IMR-90 (cell line): Measurements from ENCODE around the gene TNNC1. TPM values are rescaled to one million over a fixed set of nuclear protein-coding genes. Genes with fewer than 3 reads are reported as not detected.

Experiments used
- ATAC-seq: fragments of 200-7000 bp; cut with Tn5 transposase; 2 replicates; pipeline ENCODE4 v1.9.1; 2020; ENCODE audit warnings: low read depth, mild to moderate bottlenecking, moderate library complexity
- BruUV-seq: library from RNA; stranded (reverse); fragments of 400-500 nt; replicated peaks from 2 replicates; lab custom pipeline; 2021; lab: Mats Ljungman, UMichigan
- CTCF ChIA-PET: fragments of 300-600 bp; formaldehyde crosslinking; extraction: SDS; loops from one replicate; lab custom pipeline; 2021; ENCODE audit warnings: antibody characterized with exemption; lab: Yijun Ruan, JAX
- POLR2A ChIA-PET: fragments of 300-600 bp; sonication (Branson Sonifier 250); formaldehyde crosslinking; loops from one replicate; lab custom pipeline; 2022; ENCODE audit warnings: antibody characterized with exemption; ENCODE audit not compliant: unreplicated experiment; lab: Charles Lee
- DNase-seq: peaks from one replicate; pipeline ENCODE4 v3.0.0; 2013
- H2AFZ ChIP-seq: replicated peaks from 2 replicates; pipeline ENCODE3; 2013; ENCODE audit warnings: low read length, mild to moderate bottlenecking; ENCODE audit not compliant: poor library complexity
- H2AK5ac ChIP-seq: 2 replicates; pipeline ENCODE4 v1.6.1; 2013; ENCODE audit warnings: low read depth, low read length, inconsistent platforms
- H2AK9ac ChIP-seq: replicated peaks from 2 replicates; pipeline ENCODE3; 2013; ENCODE audit warnings: mild to moderate bottlenecking, low read depth, low read length, moderate library complexity; ENCODE audit not compliant: poor library complexity
- H2BK120ac ChIP-seq: 2 replicates; pipeline ENCODE4 v1.6.1; 2013; ENCODE audit warnings: low read depth, low read length, inconsistent platforms
- H2BK15ac ChIP-seq: 3 replicates; pipeline ENCODE4 v1.6.1; 2013; ENCODE audit warnings: low read depth, low read length, inconsistent platforms
- H2BK20ac ChIP-seq: 2 replicates; pipeline ENCODE4 v1.6.1; 2013; ENCODE audit warnings: low read depth, mild to moderate bottlenecking, inconsistent platforms, low read length, moderate library complexity
- H2BK5ac ChIP-seq: 2 replicates; pipeline ENCODE4 v1.6.1; 2013; ENCODE audit warnings: mild to moderate bottlenecking, low read depth, low read length, inconsistent platforms; ENCODE audit not compliant: poor library complexity, severe bottlenecking
- H3K14ac ChIP-seq: replicated peaks from 2 replicates; pipeline ENCODE4 v1.6.1; 2013; ENCODE audit warnings: low read depth, low read length, inconsistent platforms
- H3K18ac ChIP-seq: 2 replicates; pipeline ENCODE4 v1.6.1; 2013; ENCODE audit warnings: low read depth, low read length, control low read depth
- H3K23ac ChIP-seq: 2 replicates; pipeline ENCODE4 v1.6.1; 2013; ENCODE audit warnings: low read depth, low read length, inconsistent platforms
- H3K27ac ChIP-seq: 2 replicates; pipeline ENCODE4 v1.5.1; 2013; ENCODE audit warnings: mild to moderate bottlenecking, control low read depth, low read length; ENCODE audit not compliant: insufficient read depth
- H3K27me3 ChIP-seq: 2 replicates; pipeline ENCODE4 v1.6.1; 2013; ENCODE audit warnings: low read length; ENCODE audit not compliant: control insufficient read depth, insufficient read depth
- H3K36me3 ChIP-seq: 2 replicates; pipeline ENCODE4 v1.6.1; 2013; ENCODE audit warnings: low read length, mixed read lengths; ENCODE audit not compliant: control insufficient read depth, insufficient read depth
- H3K4ac ChIP-seq: 2 replicates; pipeline ENCODE4 v1.6.1; 2013; ENCODE audit warnings: low read depth, low read length, inconsistent platforms
- H3K4me1 ChIP-seq: 2 replicates; pipeline ENCODE4 v1.6.1; 2013; ENCODE audit warnings: low read length, mixed read lengths; ENCODE audit not compliant: control insufficient read depth, insufficient read depth
- H3K4me2 ChIP-seq: 2 replicates; pipeline ENCODE4 v1.6.1; 2013; ENCODE audit warnings: low read depth, mild to moderate bottlenecking, control low read depth, low read length, moderate library complexity
- H3K4me3 ChIP-seq: 2 replicates; pipeline ENCODE4 v1.5.1; 2013; ENCODE audit warnings: low read depth, mild to moderate bottlenecking, control low read depth, low read length, moderate library complexity; ENCODE audit not compliant: insufficient read depth
- H3K56ac ChIP-seq: 2 replicates; pipeline ENCODE4 v1.6.1; 2013; ENCODE audit warnings: low read length, inconsistent platforms; ENCODE audit not compliant: insufficient read depth; ENCODE audit errors: extremely low read depth
- H3K79me1 ChIP-seq, 2 experiments: 2 replicates each; pipeline ENCODE4 v1.6.1; 2013; ENCODE audit warnings: low read length in 2 of 2, inconsistent platforms in 1 of 2, low read depth in 1 of 2
- H3K9ac ChIP-seq: 2 replicates; pipeline ENCODE4 v1.6.1; 2013; ENCODE audit warnings: low read depth, low read length, control low read depth
- H3K9me1 ChIP-seq: 2 replicates; pipeline ENCODE4 v1.6.1; 2013; ENCODE audit warnings: low read length, inconsistent platforms; ENCODE audit not compliant: insufficient read depth
- H3K9me3 ChIP-seq: 2 replicates; pipeline ENCODE4 v1.6.1; 2013; ENCODE audit warnings: low read length; ENCODE audit not compliant: control insufficient read depth, insufficient read depth
- H4K20me1 ChIP-seq: 2 replicates; pipeline ENCODE4 v1.6.1; 2013; ENCODE audit warnings: low read length, inconsistent platforms; ENCODE audit not compliant: insufficient read depth
- H4K5ac ChIP-seq: 2 replicates; pipeline ENCODE4 v1.6.1; 2013; ENCODE audit warnings: mild to moderate bottlenecking, low read depth, low read length, control low read depth
- H4K8ac ChIP-seq, 2 experiments: 2 replicates each; pipeline ENCODE4 v1.6.1; 2013; ENCODE audit warnings: low read depth in 2 of 2, low read length in 2 of 2, control low read depth in 1 of 2, inconsistent platforms in 1 of 2
- H4K91ac ChIP-seq: 2 replicates; pipeline ENCODE4 v1.6.1; 2013; ENCODE audit warnings: low read depth, low read length, inconsistent platforms; ENCODE audit not compliant: insufficient read depth
- BHLHE40 ChIP-seq: fragments of 150-350 bp; IDR thresholded peaks from 2 replicates; pipeline ENCODE4 v1.6.1; 2016; ENCODE audit warnings: mild to moderate bottlenecking, low read depth, low read length
- ELK1 ChIP-seq: fragments of 150-350 bp; IDR thresholded peaks from 2 replicates; pipeline ENCODE4 v1.6.1; 2016; ENCODE audit warnings: low read depth, mild to moderate bottlenecking, low read length, moderate library complexity, borderline replicate concordance
- MAFK ChIP-seq: IDR thresholded peaks from 2 replicates; pipeline ENCODE4 v1.6.1; 2012; ENCODE audit warnings: low read depth, low read length, improper control_type of control experiment
- MAZ ChIP-seq: IDR thresholded peaks from 2 replicates; pipeline ENCODE4 v1.6.1; 2012; ENCODE audit warnings: low read depth, mild to moderate bottlenecking, low read length, improper control_type of control experiment, moderate library complexity, borderline replicate concordance
- MXI1 ChIP-seq: IDR thresholded peaks from 2 replicates; pipeline ENCODE4 v1.6.1; 2012; ENCODE audit warnings: low read depth, mild to moderate bottlenecking, low read length, moderate library complexity, borderline replicate concordance
- NFE2L2 ChIP-seq: fragments of 150-350 bp; IDR thresholded peaks from 2 replicates; pipeline ENCODE4 v1.6.1; 2016; ENCODE audit warnings: low read depth, mild to moderate bottlenecking, low read length
- POLR2A ChIP-seq: IDR thresholded peaks from 2 replicates; pipeline ENCODE4 v1.6.1; 2012; ENCODE audit warnings: mild to moderate bottlenecking, low read depth, low read length
- RAD21 ChIP-seq: IDR thresholded peaks from 2 replicates; pipeline ENCODE4 v1.6.1; 2012; ENCODE audit warnings: low read length, improper control_type of control experiment
- RCOR1 ChIP-seq: IDR thresholded peaks from 2 replicates; pipeline ENCODE4 v1.6.1; 2012; ENCODE audit warnings: mild to moderate bottlenecking, low read length, improper control_type of control experiment; ENCODE audit not compliant: insufficient replicate concordance
- RFX5 ChIP-seq: IDR thresholded peaks from 2 replicates; pipeline ENCODE4 v1.8.0; 2012; ENCODE audit warnings: low read depth, mild to moderate bottlenecking, low read length, moderate library complexity
- USF2 ChIP-seq: fragments of 150-350 bp; IDR thresholded peaks from 2 replicates; pipeline ENCODE4 v1.6.1; 2017; ENCODE audit warnings: mild to moderate bottlenecking, antibody characterized with exemption, low read length, low read depth
- WGBS, 2 experiments: methylation state at CpG; one replicate each; pipeline versions ENCODE4 v1.1.5 to v1.1.7; 2013; ENCODE audit warnings: missing lambda C conversion rate in 2 of 2; ENCODE audit not compliant: insufficient read length in 1 of 2; ENCODE audit errors: extremely low coverage in 2 of 2; 5-methylcytosine and 5-hydroxymethylcytosine counted together
- dilution Hi-C: fragments of 300-500 bp; cut with HindIII; formaldehyde crosslinking; loops from one replicate; pipeline ENCODE4 v1.14.3; 2018; ENCODE audit warnings: low sequenced_read_pairs; ENCODE audit not compliant: unreplicated experiment
- in situ Hi-C: fragments of 300-500 bp; cut with MboI; formaldehyde crosslinking; loops from 3 replicates; pipeline ENCODE4 v1.14.3; 2019; ENCODE audit warnings: low sequenced_read_pairs, inconsistent platforms, mixed read lengths
- intact Hi-C: fragments of 100-400 bp; cut with micrococcal nuclease; formaldehyde crosslinking; loops from 2 replicates; pipeline ENCODE4 v1.10.0; 2022
- polyA plus RNA-seq, 3 experiments: library from polyadenylated mRNA; depleted of rRNA; stranded (reverse); fragments of >200 nt; gene quantifications; 2 replicates each; pipeline ENCODE4 v1.2.3, GENCODE V29; 2012; ENCODE audit warnings: low replicate concordance in 1 of 3
- total RNA-seq: library from RNA; depleted of rRNA; stranded (reverse); fragments of >200 nt; gene quantifications from 2 replicates; pipeline ENCODE4 v1.2.3, GENCODE V29; 2012

Gene TNNC1
- total and polyA plus RNA-seq, 2 of the 4 experiments (the other 2 are of a cell fraction): 1.3 to 4.6 TPM

GRCh38 chr3:52479877-52480575, 26.2 kb upstream of the TNNC1 start (continued):
- TF ChIP-seq MAZ (no peak), MXI1 (no peak), RFX5 (no peak), POLR2A (no peak)

GRCh38 chr3:52479037-52479876, 25.4 kb upstream of the TNNC1 start:
- ChIA-PET CTCF (interaction anchor here (1.1 kb wide), 1 partner anchor 9 kb away, joined by 3 read pairs; no protein-coding TSS in a partner anchor), POLR2A (no interaction called here)
- peaks cover 74% of the 10 kb centered on the region for H3K36me3 ChIP-seq
- no peak overlapping the region for H3K27ac ChIP-seq
- peaks cover 5 to 35% of the 10 kb centered on the region in 2 experiments; a peak in 2 of 4 replicates for H3K79me1 ChIP-seq
- no peak overlapping the region for H3K9ac ChIP-seq
- no peak overlapping the region for H2BK5ac ChIP-seq
- no peak overlapping the region for H3K18ac ChIP-seq
- dilution Hi-C loops (no loop called here), intact Hi-C loops (no loop called here), in situ Hi-C loops (no loop called here)
- no peak overlapping the region for H2BK15ac ChIP-seq
- H2AK5ac ChIP-seq: no peak overlapping the region
- no peaks in the 10 kb centered on the region for H3K9me3 ChIP-seq
- no peak overlapping the region for H2BK20ac ChIP-seq
- H4K20me1 ChIP-seq: peaks cover 31% of the 10 kb centered on the region
- no TSS peak for BruUV-seq
- ATAC-seq: no peak
- no peak for DNase-seq
- H2BK120ac ChIP-seq: no peak overlapping the region
- no peak overlapping the region for H3K14ac ChIP-seq
- H3K56ac ChIP-seq: no peak overlapping the region
- H4K91ac ChIP-seq: no peak overlapping the region
- no peak overlapping the region for H2AK9ac ChIP-seq
- H4K5ac ChIP-seq: no peak overlapping the region
- H3K4ac ChIP-seq: no peak overlapping the region
- 100% methylated on average over 6 of the region's 7 CpGs; no CpG with 5 or more reads in 1 of the 2 experiments for WGBS, 2 experiments
- peaks cover 8% of the 10 kb centered on the region; the same call in 1 of the 2 replicates for H3K4me1 ChIP-seq
- no peak overlapping the region for H3K4me2 ChIP-seq
- peaks cover 20% of the 10 kb centered on the region; the same call in 1 of the 2 replicates for H3K9me1 ChIP-seq
- H4K8ac ChIP-seq: no peak overlapping the region
- H3K27me3 ChIP-seq: no peaks in the 10 kb centered on the region
- H3K4me3 ChIP-seq: no peak overlapping the region
- H2AFZ ChIP-seq: no peak overlapping the region
- H3K23ac ChIP-seq: no peak overlapping the region
- no peak for TF ChIP-seq POLR2A
- no peak for TF ChIP-seq RFX5
- no peak for TF ChIP-seq MAFK
- TF ChIP-seq USF2: no peak
- no peak for TF ChIP-seq RCOR1
- no peak for TF ChIP-seq MAZ
- TF ChIP-seq NFE2L2: no peak
- no peak for TF ChIP-seq RAD21
- no peak for TF ChIP-seq ELK1
- TF ChIP-seq BHLHE40: no peak
